SJCRH30 (cell line): ENCODE results near the gene MUL1. TPM values are rescaled to one million over a fixed set of nuclear protein-coding genes. Genes with fewer than 3 reads are reported as not detected.

Source experiments
- DNase-seq, 2 experiments: peaks; one replicate each; pipeline ENCODE4 v3.0.0-alpha.2; 2015 to 2020
- H3K27ac ChIP-seq: fragments of 250-450 bp; sonication (Bioruptor Pico); 2 replicates; pipeline ENCODE4 v1.5.1; 2020; ENCODE audit warnings: mild to moderate bottlenecking, moderate library complexity
- H3K27me3 ChIP-seq: fragments of 250-450 bp; sonication (Bioruptor Pico); 2 replicates; pipeline ENCODE4 v1.5.1; 2020; ENCODE audit warnings: mild to moderate bottlenecking, moderate library complexity
- H3K36me3 ChIP-seq: fragments of 250-450 bp; sonication (Bioruptor Pico); 2 replicates; pipeline ENCODE4 v1.5.1; 2020; ENCODE audit warnings: mild to moderate bottlenecking, moderate library complexity
- H3K4me1 ChIP-seq: fragments of 250-450 bp; sonication (Bioruptor Pico); 2 replicates; pipeline ENCODE4 v1.5.1; 2020; ENCODE audit warnings: mild to moderate bottlenecking, moderate library complexity
- H3K4me3 ChIP-seq: fragments of 250-450 bp; sonication (Bioruptor Pico); 2 replicates; pipeline ENCODE4 v1.5.1; 2020; ENCODE audit warnings: mild to moderate bottlenecking, moderate library complexity
- H3K9me3 ChIP-seq: fragments of 250-450 bp; sonication (Bioruptor Pico); replicated peaks from 2 replicates; pipeline ENCODE4 v1.5.1; 2020; ENCODE audit warnings: mild to moderate bottlenecking, moderate library complexity
- total RNA-seq: library from RNA; depleted of rRNA; stranded (reverse); fragments of >200 nt; shearing (Covaris generic); gene quantifications from 2 replicates; pipeline ENCODE4 v1.2.3, GENCODE V29; 2014; rRNA removed

Gene MUL1, protein sequence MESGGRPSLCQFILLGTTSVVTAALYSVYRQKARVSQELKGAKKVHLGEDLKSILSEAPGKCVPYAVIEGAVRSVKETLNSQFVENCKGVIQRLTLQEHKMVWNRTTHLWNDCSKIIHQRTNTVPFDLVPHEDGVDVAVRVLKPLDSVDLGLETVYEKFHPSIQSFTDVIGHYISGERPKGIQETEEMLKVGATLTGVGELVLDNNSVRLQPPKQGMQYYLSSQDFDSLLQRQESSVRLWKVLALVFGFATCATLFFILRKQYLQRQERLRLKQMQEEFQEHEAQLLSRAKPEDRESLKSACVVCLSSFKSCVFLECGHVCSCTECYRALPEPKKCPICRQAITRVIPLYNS
- total RNA-seq, result 26.7 and 28.8 TPM in 2 replicates

DNA sequence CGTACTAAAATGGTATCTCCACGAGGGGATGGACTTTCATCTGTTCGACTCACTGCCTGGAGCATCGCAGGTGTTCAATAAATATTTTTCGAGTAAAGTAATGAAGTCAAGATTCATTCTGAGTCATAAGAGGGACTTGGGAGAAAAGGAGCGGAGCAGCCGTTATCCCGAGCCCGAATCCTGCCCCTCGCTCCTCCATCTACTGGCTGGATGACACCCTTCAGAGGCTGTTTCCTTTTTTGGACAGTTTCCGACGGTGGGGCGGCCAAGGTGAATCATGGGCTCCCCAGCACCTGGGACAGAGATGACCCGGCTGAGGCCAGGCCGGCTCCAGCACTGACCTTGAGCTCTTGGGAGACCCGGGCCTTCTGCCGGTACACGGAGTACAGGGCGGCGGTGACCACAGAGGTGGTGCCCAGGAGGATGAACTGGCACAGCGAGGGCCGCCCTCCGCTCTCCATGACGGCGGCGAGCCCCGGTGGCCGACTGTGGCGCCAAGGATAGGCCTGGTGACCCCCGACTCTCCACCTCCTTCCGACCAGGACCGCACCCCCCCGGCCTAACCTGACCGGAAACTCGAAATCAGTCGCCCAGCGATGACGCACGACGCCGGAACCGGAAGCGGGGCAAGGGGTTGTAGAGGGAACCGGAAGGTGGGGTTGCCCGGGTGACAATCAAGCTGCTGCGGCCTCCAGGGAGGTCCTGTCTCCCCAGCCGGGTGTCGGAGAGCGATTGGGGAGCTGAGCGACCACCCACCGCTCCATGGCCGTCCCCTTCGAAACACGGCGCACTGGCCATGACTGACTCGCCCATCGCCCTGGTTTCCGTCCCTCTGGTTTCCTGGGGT, at the start of gene MUL1:
Gene MUL1 (minus strand): TSS at position 588 of the 847 bp plus-strand sequence. CDS start 127 bp downstream, at position 461.
- Histone ChIP-seq H3K9me3 (no peaks in the 10 kb centered on the region), H3K27ac (peak within 1 kb of the TSS; percentile 45), H3K4me1 (no peaks in the 10 kb centered on the region), H3K4me3 (peak within 1 kb of the TSS; percentile 86), H3K36me3 (peaks cover 8% of the 10 kb centered on the region), H3K27me3 (no peaks in the 10 kb centered on the region)
- DNase-seq, result peak; percentile 95 to 96

DNA sequence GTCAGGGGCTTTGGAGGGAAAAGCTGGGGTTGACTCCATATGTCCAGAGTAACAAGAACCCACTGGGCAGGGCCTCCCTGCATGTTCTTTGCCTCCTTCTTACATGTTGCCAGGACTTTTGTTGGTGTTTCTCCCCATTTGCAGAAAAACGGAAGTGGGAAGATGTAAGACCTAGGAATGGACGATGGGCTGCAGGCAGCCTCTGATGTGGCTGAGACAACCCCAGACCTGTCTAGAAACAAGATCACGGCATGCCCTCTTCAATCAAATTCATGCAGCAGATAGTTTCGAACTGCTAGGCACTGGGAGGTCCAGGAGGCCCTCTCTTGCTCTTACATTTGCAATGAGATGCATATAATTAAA, 47.8 kb upstream of the MUL1 start:
- DNase-seq, result no peak
- peaks cover 3% of the 10 kb centered on the region; the same call in 1 of the 2 replicates for H3K27me3 ChIP-seq
- no peaks in the 10 kb centered on the region for H3K36me3 ChIP-seq
- H3K9me3 ChIP-seq, result no peaks in the 10 kb centered on the region
- H3K27ac ChIP-seq, result no peak overlapping the region
- H3K4me1 ChIP-seq, result no peaks in the 10 kb centered on the region
- H3K4me3 ChIP-seq, result no peak overlapping the region

DNA sequence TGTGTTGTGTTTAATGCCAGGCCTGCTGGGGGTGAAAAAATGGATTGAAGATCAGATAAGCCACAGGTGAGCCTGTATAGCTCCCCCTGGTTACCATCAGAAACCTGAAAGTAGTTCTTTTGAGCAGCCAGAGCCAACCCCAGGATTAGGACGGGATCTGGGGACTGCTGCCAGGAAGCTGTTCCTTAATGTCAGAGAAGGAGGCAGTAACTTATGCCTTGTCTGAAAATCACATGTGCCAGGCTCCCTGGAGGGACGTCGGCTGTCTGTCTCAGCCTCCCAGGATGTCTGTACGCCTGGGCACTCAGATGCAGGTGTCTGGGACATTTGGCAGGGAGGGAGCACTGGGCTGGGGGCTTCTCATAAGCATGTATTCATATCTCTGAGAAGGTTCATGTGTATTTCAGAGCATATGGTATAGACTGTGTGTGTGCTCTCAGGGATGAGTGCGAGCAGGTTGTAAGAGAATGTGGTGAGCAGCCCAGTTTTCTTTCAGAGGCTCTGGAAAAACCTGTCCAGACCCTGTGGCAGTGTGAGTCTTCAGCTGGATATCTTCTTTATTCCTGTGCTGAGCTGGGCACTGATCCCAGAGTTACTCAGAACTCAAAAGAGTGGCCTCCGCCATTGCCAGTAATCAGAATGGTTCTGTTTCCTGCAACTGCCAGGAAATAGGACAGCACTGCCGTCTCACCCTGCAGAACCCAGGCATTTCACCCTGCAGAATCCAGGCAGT, 47.2 kb upstream of the MUL1 start:
- Histone ChIP-seq H3K36me3 (no peaks in the 10 kb centered on the region), H3K4me3 (no peak overlapping the region), H3K27ac (no peak overlapping the region), H3K27me3 (peaks cover 3% of the 10 kb centered on the region; the same call in 1 of the 2 replicates), H3K4me1 (no peaks in the 10 kb centered on the region), H3K9me3 (no peaks in the 10 kb centered on the region)
- DNase-seq, result no peak

DNA sequence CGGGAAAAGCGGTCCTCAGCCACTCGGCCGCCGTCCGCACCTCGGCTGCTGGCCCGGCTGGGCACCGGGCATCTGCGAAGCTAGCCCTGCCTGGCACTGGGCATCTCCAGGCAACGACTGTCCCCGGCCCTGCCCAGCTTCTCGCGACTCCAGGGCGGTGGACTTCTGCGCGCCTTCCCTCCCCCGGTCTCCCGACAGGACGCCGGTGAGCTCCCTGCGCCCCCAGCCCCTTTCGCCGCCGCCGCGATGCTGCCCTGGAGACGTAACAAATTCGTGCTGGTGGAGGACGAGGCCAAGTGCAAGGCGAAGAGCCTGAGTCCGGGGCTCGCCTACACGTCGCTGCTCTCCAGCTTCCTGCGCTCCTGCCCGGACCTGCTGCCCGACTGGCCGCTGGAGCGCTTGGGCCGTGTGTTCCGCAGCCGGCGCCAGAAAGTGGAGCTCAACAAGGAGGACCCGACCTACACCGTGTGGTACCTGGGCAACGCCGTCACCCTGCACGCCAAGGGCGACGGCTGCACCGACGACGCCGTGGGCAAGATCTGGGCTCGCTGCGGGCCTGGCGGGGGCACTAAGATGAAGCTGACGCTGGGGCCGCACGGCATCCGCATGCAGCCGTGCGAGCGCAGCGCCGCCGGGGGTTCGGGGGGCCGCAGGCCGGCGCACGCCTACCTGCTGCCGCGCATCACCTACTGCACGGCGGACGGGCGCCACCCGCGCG, 44.9 kb upstream of the MUL1 start:
- Histone ChIP-seq H3K4me3 (peak overlapping the region; percentile 51), H3K4me1 (no peaks in the 10 kb centered on the region), H3K27ac (no peak overlapping the region), H3K36me3 (no peaks in the 10 kb centered on the region), H3K9me3 (no peaks in the 10 kb centered on the region), H3K27me3 (peaks cover 3% of the 10 kb centered on the region; the same call in 1 of the 2 replicates)
- DNase-seq, result no peak

DNA sequence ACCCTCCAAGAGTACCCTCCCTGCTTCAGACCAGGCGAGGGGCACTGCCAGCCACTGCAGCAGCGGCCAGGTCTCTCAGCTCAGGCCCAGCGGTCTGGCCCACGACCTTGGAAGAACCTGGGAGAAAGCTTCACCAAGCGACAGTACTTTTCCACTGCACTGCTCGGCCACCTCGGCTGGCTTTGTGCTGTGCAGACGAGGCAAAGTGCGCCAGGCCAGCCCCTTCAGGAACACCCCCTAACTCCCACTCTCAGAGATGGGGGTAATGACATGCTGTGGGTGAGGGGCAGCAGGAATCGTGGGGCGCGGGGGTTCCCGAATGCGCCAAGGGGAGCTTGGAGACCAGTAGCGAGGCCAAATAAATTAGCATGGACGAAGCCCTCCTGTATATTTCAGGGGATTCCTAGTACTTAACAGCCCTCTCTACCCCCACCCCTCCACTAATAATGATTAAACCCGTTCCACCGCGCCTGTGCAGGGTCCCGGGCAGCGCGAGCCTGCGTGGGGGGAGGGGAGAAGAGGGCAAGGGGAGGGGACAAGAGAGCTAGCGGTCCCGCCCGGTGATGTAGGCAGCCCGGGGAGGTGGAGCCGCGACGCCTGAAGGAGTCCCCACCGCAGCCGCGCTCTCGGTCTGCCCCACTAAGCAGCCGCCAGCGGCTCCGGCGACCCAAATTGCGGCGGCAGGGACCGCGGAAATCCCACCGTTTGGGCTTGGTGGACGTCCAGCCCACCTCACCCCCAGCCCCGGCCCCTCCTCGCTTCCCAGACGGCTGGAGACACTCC, 44.2 kb upstream of the MUL1 start, which contains the start of gene FAM43B:
Gene FAM43B (plus strand): TSS at position 629 of the 783 bp plus-strand sequence. CDS start 401 bp downstream, outside the sequence.
- peak within 1 kb of the TSS; percentile 51 for H3K4me3 ChIP-seq
- peak; percentile 62 to 63 for DNase-seq

DNA sequence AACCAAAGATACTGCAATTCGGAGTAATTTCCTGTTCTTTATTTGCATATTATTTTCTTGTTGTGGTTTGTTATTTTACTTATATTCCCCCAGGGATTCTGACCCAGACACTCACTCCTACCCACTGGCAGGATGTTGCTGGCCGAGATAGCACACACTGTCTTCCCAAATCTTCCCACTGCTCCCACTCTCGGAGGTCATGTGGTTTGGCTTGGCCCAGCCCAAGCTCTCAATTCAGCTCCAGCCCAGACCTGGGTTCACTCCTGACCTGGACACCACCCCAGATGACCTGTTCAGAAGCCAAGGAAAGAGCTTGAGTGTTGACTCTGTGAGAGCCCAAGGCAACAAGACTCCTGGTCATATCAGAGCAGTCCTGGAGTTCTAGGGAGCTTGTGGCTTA, 43.2 kb upstream of the MUL1 start:
- Histone ChIP-seq H3K9me3 (no peaks in the 10 kb centered on the region), H3K36me3 (no peaks in the 10 kb centered on the region), H3K27ac (no peak overlapping the region), H3K4me1 (no peaks in the 10 kb centered on the region), H3K4me3 (no peak overlapping the region), H3K27me3 (peaks cover 1% of the 10 kb centered on the region; the same call in 1 of the 2 replicates)
- no peak for DNase-seq

More for the DNA sequence above, 44.2 kb upstream of the MUL1 start, which contains the start of gene FAM43B:
- Histone ChIP-seq H3K36me3 (no peaks in the 10 kb centered on the region), H3K27ac (peak within 1 kb of the TSS; percentile 38; the same call in 1 of the 2 replicates), H3K9me3 (no peaks in the 10 kb centered on the region), H3K4me1 (no peaks in the 10 kb centered on the region), H3K27me3 (peaks cover 3% of the 10 kb centered on the region; the same call in 1 of the 2 replicates)

DNA sequence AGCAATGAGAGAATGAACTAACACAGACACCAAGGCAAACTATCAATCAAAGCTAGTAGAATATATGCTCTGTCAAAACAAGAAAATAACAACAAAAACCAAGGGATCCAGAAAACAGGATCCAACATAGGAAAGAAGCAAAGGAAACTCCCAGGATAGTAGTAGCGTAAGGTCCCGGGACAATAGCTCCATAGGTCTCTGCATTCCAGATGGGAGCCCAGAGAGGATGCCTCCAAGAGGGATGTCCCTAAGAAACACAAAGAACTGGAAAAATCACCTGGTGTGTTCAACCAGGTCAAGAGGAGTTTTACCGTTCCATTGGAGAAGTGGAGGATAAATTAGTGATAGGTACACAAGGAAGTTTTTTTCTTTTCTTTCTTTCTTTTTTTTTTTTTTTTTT, 38.7 kb upstream of the MUL1 start:
- no peaks in the 10 kb centered on the region for H3K4me1 ChIP-seq
- no peaks in the 10 kb centered on the region for H3K9me3 ChIP-seq
- H3K4me3 ChIP-seq, result no peak overlapping the region
- H3K27ac ChIP-seq, result no peak overlapping the region
- DNase-seq, result no peak
- H3K36me3 ChIP-seq, result no peaks in the 10 kb centered on the region
- peaks cover 13% of the 10 kb centered on the region for H3K27me3 ChIP-seq

DNA sequence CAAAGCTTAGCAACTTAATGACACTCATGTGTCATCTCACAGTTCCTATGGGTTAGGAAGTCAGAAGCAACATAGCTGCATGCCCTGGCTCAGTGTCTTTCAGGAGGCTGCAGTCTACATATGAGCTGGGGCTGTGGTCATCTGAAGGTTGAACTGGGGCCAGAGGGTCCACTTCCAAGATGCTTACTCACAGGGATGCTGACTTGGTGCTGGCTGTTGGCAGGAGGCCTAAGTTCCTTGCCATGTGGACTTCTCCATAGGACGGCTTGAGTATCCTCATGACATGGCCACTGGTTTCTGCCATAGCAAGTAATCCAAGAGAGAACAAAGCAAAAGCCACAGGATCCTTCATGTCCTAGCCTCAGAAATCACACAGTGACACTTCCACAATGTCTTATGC, 32.3 kb upstream of the MUL1 start:
- Histone ChIP-seq H3K4me3 (no peak overlapping the region), H3K36me3 (no peaks in the 10 kb centered on the region), H3K27me3 (peaks cover 25% of the 10 kb centered on the region), H3K27ac (no peak overlapping the region), H3K9me3 (no peaks in the 10 kb centered on the region), H3K4me1 (no peaks in the 10 kb centered on the region)
- DNase-seq, result no peak

DNA sequence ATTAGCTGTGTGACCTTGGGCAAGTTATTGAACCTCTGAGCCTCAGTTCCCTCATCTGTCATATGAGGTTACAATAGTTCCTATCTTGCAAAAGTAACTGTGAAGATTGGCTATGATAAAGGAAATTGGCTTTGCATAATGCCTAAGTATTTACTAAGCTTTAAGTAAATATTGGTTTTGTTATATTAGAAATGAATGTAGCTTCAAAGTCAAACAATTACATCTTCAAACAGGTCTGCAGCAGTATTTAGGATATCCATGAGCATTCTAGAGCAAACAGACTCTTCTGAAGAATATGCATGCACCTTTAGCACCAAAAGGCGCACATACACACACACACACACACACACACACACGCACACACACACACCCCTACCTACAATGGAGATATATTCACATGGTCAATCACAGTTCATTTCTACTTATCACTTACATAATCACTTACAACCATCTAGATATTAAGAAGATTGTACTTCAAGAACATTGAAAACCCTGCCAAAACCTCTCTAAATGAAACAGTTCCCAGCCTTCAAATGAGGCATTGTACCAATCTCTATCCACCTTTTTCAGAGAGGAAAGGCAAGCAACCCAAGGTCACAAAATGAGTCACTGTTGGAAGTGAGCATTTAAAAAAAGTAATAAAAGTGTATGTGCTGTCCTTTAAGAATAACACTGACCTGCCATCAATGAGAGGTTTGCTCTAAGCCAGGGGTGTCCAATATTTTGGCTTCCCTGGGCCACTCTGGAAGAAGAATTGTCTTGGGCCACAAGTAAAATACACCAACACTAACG, 31.0 kb upstream of the MUL1 start:
- no peak overlapping the region for H3K4me3 ChIP-seq
- no peak for DNase-seq
- no peaks in the 10 kb centered on the region for H3K36me3 ChIP-seq
- peaks cover 36% of the 10 kb centered on the region for H3K27me3 ChIP-seq
- H3K4me1 ChIP-seq, result no peaks in the 10 kb centered on the region
- no peaks in the 10 kb centered on the region for H3K9me3 ChIP-seq
- no peak overlapping the region for H3K27ac ChIP-seq

DNA sequence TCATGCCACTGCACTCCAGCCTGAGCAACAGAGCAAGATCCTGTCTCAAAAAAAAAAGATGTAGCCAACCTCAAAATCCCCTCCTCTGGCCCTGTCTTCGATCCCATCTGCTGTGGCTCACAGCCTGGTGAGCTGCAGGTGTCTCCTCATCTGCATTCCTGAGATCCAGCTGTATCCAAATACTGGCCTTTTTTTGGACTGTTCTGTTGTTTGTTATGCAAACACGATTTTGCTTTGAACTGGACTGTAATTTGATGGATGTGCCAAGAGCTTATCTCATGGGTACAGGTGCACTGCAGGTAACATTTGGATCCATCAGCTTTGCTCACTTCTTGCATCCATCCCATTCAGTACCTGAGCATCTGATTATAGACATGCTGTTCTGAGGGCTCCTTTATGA, 30.3 kb upstream of the MUL1 start:
- no peaks in the 10 kb centered on the region for H3K9me3 ChIP-seq
- no peaks in the 10 kb centered on the region for H3K36me3 ChIP-seq
- no peak for DNase-seq
- H3K27ac ChIP-seq, result no peak overlapping the region
- H3K4me3 ChIP-seq, result no peak overlapping the region
- no peaks in the 10 kb centered on the region for H3K4me1 ChIP-seq
- peaks cover 36% of the 10 kb centered on the region for H3K27me3 ChIP-seq

DNA sequence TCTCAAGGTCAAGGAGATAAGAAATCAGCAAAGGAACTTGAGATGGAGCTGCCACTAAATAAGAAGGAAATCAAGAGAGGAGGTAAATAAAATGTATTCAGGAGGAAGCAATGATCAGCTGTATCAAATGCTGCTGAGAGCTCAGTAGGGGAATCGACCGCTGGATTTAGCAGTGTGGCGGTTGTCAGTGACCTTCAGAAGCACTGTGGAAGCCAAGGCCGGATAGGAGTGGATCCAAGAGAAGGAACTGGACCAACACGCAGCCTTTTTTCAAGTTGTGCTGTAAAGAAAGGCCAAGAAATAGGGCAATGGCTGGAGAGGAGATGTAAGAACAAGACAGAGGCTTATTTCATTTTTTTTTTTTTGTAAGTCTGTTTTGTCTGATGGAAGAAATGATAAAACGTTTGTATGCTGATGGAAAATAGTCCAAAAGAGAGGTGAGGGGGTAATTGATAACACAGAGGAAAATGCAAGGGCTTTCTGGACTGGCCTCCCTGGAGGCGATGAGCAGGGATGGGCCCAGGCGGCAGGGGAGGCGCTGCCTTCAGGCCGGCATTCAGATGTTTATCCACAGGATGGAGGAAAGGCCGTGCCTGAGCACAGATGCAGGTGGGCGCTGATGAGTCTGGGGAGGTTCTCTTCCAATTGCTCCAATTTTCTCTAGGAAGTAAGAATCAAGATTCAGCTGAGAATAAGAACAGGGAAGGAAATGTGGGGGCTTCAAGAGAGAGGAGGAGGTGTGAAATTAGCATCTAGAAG, 26.9 kb upstream of the MUL1 start:
- H3K27me3 ChIP-seq, result peaks cover 44% of the 10 kb centered on the region
- DNase-seq, result no peak
- H3K4me1 ChIP-seq, result no peaks in the 10 kb centered on the region
- no peaks in the 10 kb centered on the region for H3K9me3 ChIP-seq
- H3K27ac ChIP-seq, result no peak overlapping the region
- no peak overlapping the region for H3K4me3 ChIP-seq
- no peaks in the 10 kb centered on the region for H3K36me3 ChIP-seq

DNA sequence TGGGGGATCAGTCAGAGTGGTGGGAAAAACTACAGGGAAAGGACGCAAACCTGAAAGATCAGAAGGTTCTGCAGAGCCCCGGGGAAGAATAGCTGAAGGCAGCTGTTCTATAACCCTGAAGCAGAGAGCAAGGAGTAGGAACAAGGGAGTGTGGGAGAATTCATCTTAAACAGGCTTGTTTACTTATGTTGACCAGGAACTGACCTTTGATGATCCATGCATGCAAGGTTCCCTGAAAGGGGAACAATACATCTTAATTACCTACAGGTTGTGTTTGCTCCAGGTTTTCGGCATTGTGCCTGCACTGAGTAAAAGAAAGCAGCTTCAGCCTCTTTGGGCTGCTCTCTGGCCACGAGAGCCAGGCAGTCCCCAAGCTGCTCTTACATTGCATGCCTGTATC, 25.7 kb upstream of the MUL1 start:
- H3K27ac ChIP-seq, result no peak overlapping the region
- no peaks in the 10 kb centered on the region for H3K4me1 ChIP-seq
- H3K4me3 ChIP-seq, result no peak overlapping the region
- no peak for DNase-seq
- H3K36me3 ChIP-seq, result no peaks in the 10 kb centered on the region
- H3K27me3 ChIP-seq, result peaks cover 44% of the 10 kb centered on the region
- H3K9me3 ChIP-seq, result no peaks in the 10 kb centered on the region
